Keratinocyte (primary cell): ENCODE data around the gene MACROH2A2.

Source experiments
- CTCF ChIP-seq, 3 experiments: IDR thresholded peaks in 1 of 3; conservative IDR thresholded peaks in 1 of 3; optimal IDR thresholded peaks in 1 of 3; 2 replicates in 2 of 3; 3 replicates in 1 of 3; pipeline versions ENCODE3 to v1.5.1; 2011; ENCODE audit warnings: low read length in 3 of 3, mild to moderate bottlenecking in 3 of 3, moderate library complexity in 2 of 3, control low read depth in 1 of 3, inconsistent platforms in 1 of 3; ENCODE audit not compliant: insufficient read depth in 2 of 3; ENCODE audit errors: extremely low read depth in 1 of 3
- EZH2 ChIP-seq: IDR thresholded peaks from one replicate; pipeline ENCODE4 v1.6.1; 2012; ENCODE audit warnings: inconsistent platforms, mild to moderate bottlenecking, low read length, moderate library complexity

- TF ChIP-seq CTCF (optimal IDR thresholded peaks at IDR 0.05 in 1 of 3, IDR thresholded peaks at IDR 0.05 in 1 of 3, conservative IDR thresholded peaks at IDR 0.05 in 1 of 3; ENCODE audit: extremely low read depth in 1 of 3, insufficient read depth in 2 of 3, low read length in 3 of 3) (no peak), EZH2 (no peak)
These were observed 105.5 kb downstream of the MACROH2A2 start for GRCh38 chr10:70158113-70158512.
